K562 (cell line): ENCODE results near the gene NSMCE1. TPM values are rescaled to one million over a fixed set of nuclear protein-coding genes. Genes with fewer than 3 reads are reported as not detected.

Experiments
- ATAC-seq: fragments of 200-7000 bp; cut with Tn5 transposase; 3 replicates; pipeline ENCODE4 v1.9.1; 2020; ENCODE audit warnings: moderate library complexity
- BruUV-seq: library from RNA; stranded (reverse); fragments of 400-500 nt; replicated peaks from 2 replicates; lab custom pipeline; 2021; lab: Mats Ljungman, UMichigan
- CTCF ChIA-PET: fragments of 300-600 bp; formaldehyde crosslinking; extraction: SDS; loops from one replicate; lab custom pipeline; 2021; ENCODE audit warnings: low intra/inter-chr PET ratio; lab: Yijun Ruan, JAX
- POLR2A ChIA-PET: fragments of 300-600, 350-650 bp; sonication (Branson Sonifier 250); formaldehyde crosslinking; extraction: SDS; loops from one replicate; lab custom pipeline; 2021; ENCODE audit warnings: antibody characterized with exemption, inconsistent platforms; lab: Yijun Ruan, JAX
- DNase-seq, 4 experiments: peaks; one replicate each; pipeline versions ENCODE4 v3.0.0 to v3.0.0-alpha.2; 2011 to 2018; ENCODE audit warnings: low spot score in 3 of 4, mixed read lengths in 3 of 4; ENCODE audit errors: extremely low read depth in 1 of 4
- FAIRE-seq: peaks from 2 replicates; lab custom pipeline; 2011; peaks lifted over from hg19 to GRCh38; lab: Jason Lieb, UNC
- H2AFZ ChIP-seq: 2 replicates; pipeline ENCODE4 v1.6.0; 2011; ENCODE audit warnings: low read depth, low read length, control low read depth, inconsistent platforms
- H3K27ac ChIP-seq: fragments of 200-600 bp; 3 replicates; pipeline ENCODE4 v1.8.0; 2011; ENCODE audit warnings: low read depth, mild to moderate bottlenecking, control low read depth, inconsistent platforms, low read length, moderate library complexity, mixed read lengths; ENCODE audit errors: extremely low read depth
- H3K27me3 ChIP-seq, 2 experiments: fragments of 300-600 bp in 1 of 2; 2 replicates in 1 of 2; 3 replicates in 1 of 2; pipeline versions ENCODE4 v1.6.0 to v1.8.0; 2011; ENCODE audit warnings: inconsistent platforms in 2 of 2, low read length in 2 of 2, mild to moderate bottlenecking in 1 of 2, mixed read lengths in 1 of 2, moderate library complexity in 1 of 2; ENCODE audit not compliant: control insufficient read depth in 2 of 2, insufficient read depth in 2 of 2
- H3K36me3 ChIP-seq: fragments of 300-600 bp; 3 replicates; pipeline ENCODE4 v1.8.0; 2011; ENCODE audit warnings: mild to moderate bottlenecking, low read length, inconsistent platforms; ENCODE audit not compliant: control insufficient read depth, insufficient read depth
- H3K4me1 ChIP-seq, 2 experiments: fragments of 200-600 bp in 1 of 2; replicated peaks in 1 of 2; 2 replicates in 1 of 2; 3 replicates in 1 of 2; pipeline versions ENCODE4 v1.5.1 to v1.8.0; 2011; ENCODE audit warnings: inconsistent platforms in 2 of 2, low read length in 2 of 2, mild to moderate bottlenecking in 1 of 2, mixed read lengths in 1 of 2, moderate library complexity in 1 of 2; ENCODE audit not compliant: control insufficient read depth in 2 of 2, insufficient read depth in 2 of 2
- H3K4me2 ChIP-seq: 2 replicates; pipeline ENCODE4 v1.6.1; 2011; ENCODE audit warnings: low read length, control low read depth, inconsistent platforms, mixed read lengths; ENCODE audit not compliant: insufficient read depth
- H3K4me3 ChIP-seq: fragments of 200-600 bp; sonication (generic), shearing (Covaris generic); 2 replicates; pipeline ENCODE4 v1.5.1; 2016; ENCODE audit warnings: control low read depth, inconsistent platforms
- H3K79me2 ChIP-seq: fragments of 200-600 bp; 3 replicates; pipeline ENCODE4 v1.8.0; 2011; ENCODE audit warnings: low read length, inconsistent platforms; ENCODE audit not compliant: control insufficient read depth, insufficient read depth
- H3K9ac ChIP-seq, 2 experiments: 2 replicates each; pipeline versions ENCODE4 v1.6.0 to v1.6.1; 2011; ENCODE audit warnings: low read depth in 2 of 2, low read length in 2 of 2, control low read depth in 1 of 2, inconsistent platforms in 1 of 2, mild to moderate bottlenecking in 1 of 2, mixed read lengths in 1 of 2; ENCODE audit not compliant: insufficient read depth in 1 of 2
- H3K9me1 ChIP-seq: one replicate; pipeline ENCODE4 v1.6.0; 2011; ENCODE audit warnings: inconsistent platforms, mild to moderate bottlenecking, low read length, moderate library complexity; ENCODE audit not compliant: control insufficient read depth, insufficient read depth
- H3K9me3 ChIP-seq: replicated peaks from 2 replicates; pipeline ENCODE4 v1.5.1; 2011; ENCODE audit warnings: low read depth, low read length, inconsistent platforms; ENCODE audit not compliant: control insufficient read depth, insufficient read depth
- H4K20me1 ChIP-seq: replicated peaks from 2 replicates; pipeline ENCODE4 v1.6.1; 2011; ENCODE audit warnings: low read length, inconsistent platforms, mixed read lengths; ENCODE audit not compliant: control insufficient read depth, insufficient read depth
- CBFA2T2 ChIP-seq: fragments of 450-650 bp; conservative IDR thresholded peaks from 2 replicates; pipeline ENCODE4 v1.6.1; 2017; ENCODE audit warnings: mild to moderate bottlenecking
- CHD4 ChIP-seq: fragments of 200-600 bp; sonication (generic); IDR thresholded peaks from 3 replicates; pipeline ENCODE4 v1.6.1; 2012; ENCODE audit warnings: low read depth, mild to moderate bottlenecking, mixed read lengths, low read length, inconsistent platforms; ENCODE audit not compliant: insufficient read depth, insufficient replicate concordance, poor library complexity, severe bottlenecking
- HDAC8 ChIP-seq: fragments of 450-650 bp; IDR thresholded peaks from 2 replicates; pipeline ENCODE4 v1.6.1; 2016; ENCODE audit warnings: mild to moderate bottlenecking, missing genetic modification characterization, moderate library complexity, missing compliant biosample characterization
- NBN ChIP-seq: fragments of 450-650 bp; IDR thresholded peaks from 2 replicates; pipeline ENCODE4 v1.6.1; 2016; ENCODE audit warnings: low read depth, mild to moderate bottlenecking
- NFATC3 ChIP-seq: fragments of 450-650 bp; IDR thresholded peaks from 2 replicates; pipeline ENCODE4 v1.6.1; 2017; ENCODE audit warnings: mild to moderate bottlenecking
- NFIC ChIP-seq: fragments of 450-650 bp; IDR thresholded peaks from 2 replicates; pipeline ENCODE4 v1.6.1; 2017; ENCODE audit warnings: mild to moderate bottlenecking, inconsistent platforms
- STAT5A ChIP-seq: IDR thresholded peaks from 2 replicates; pipeline ENCODE4 v1.6.1; 2012; ENCODE audit warnings: low read length, inconsistent platforms, borderline replicate concordance
- ZNF354B ChIP-seq: fragments of 250-450 bp; sonication (Bioruptor Pico); IDR thresholded peaks from 2 replicates; pipeline ENCODE4 v1.4.0; 2020
- WGBS: fragments of 100-300 bp; shearing (Covaris generic); methylation state at CpG from one replicate; pipeline ENCODE4 v1.1.6; 2016; ENCODE audit warnings: low coverage, mixed read lengths; ENCODE audit not compliant: insufficient coverage; ENCODE audit errors: missing lambda C conversion rate; 5-methylcytosine and 5-hydroxymethylcytosine counted together
- in situ Hi-C: fragments of 300-500 bp; cut with MboI; formaldehyde crosslinking; loops from 4 replicates; pipeline ENCODE4 v1.15.0; 2018; ENCODE audit warnings: inconsistent platforms, mixed read lengths
- intact Hi-C: fragments of 100-400 bp; cut with micrococcal nuclease; formaldehyde crosslinking; loops from 2 replicates; pipeline ENCODE4 v1.14.2; 2022
- polyA plus RNA-seq, 8 experiments: library from polyadenylated mRNA; depleted of rRNA in 4 of 8; stranded (reverse) in 5 of 8; unstranded in 3 of 8; fragments of >200 nt; fragmentation: Nextera tagmentation in 2 of 8; fragmentation: Illumina TruSeq in 1 of 8; extraction: Ambion mirVana in 2 of 8; extraction: Trizol in 1 of 8; gene quantifications; 2 replicates each; pipeline versions ENCODE4 v1.2.1 to v1.2.3, GENCODE V29; 2011 to 2014; ENCODE audit warnings: inconsistent platforms in 1 of 8, missing spikeins in 1 of 8
- total RNA-seq, 7 experiments: library from RNA; depleted of rRNA in 6 of 7; stranded (reverse); fragments of >200 nt in 6 of 7; fragmentation: Illumina TruSeq in 2 of 7; extraction: Trizol in 2 of 7; gene quantifications; 2 replicates each; pipeline versions ENCODE4 v1.2.1 to v1.2.3, GENCODE V29; 2011 to 2021; ENCODE audit warnings: low replicate concordance in 1 of 7

NSMCE1 gene
- total and polyA plus RNA-seq, 9 of the 15 experiments (the other 6 are each of a cell fraction or from before 2014, with no cell fraction given) = 52.1 to 163 (median 61.5) TPM

GRCh38 chr16:27246439-27246838, 22.1 kb downstream of the NSMCE1 start:
- no TSS peak for BruUV-seq
- in situ Hi-C loops = no loop called here
- no peak overlapping the region for H2AFZ ChIP-seq
- no peak overlapping the region for H3K27ac ChIP-seq
- TF ChIP-seq CBFA2T2 (no peak), ZNF354B (CRISPR knock-in tag) (no peak), STAT5A (no peak), HDAC8 (tag) (no peak), NFIC (peak; percentile 60), NFATC3 (no peak), NBN (no peak), CHD4 (no peak)
- H3K9me3 ChIP-seq = no peaks in the 10 kb centered on the region
- no peaks in the 10 kb centered on the region for H3K27me3 ChIP-seq
- DNase-seq (no peak), ATAC-seq (no peak), FAIRE-seq (no peak)
- WGBS = 62% methylated on average over 4 of the region's 4 CpGs
- POLR2A ChIA-PET = no interaction called here
- 0 out of 2 replicates have a peak, but pooled peaks cover 2% of the 10 kb centered on the region for H4K20me1 ChIP-seq
- H3K79me2 ChIP-seq = 0 out of 3 replicates have a peak, but pooled peaks cover 4% of the 10 kb centered on the region
- H3K4me1 ChIP-seq = peaks cover 4 to 39% of the 10 kb centered on the region in 2 experiments; a peak in 4 of 5 replicates
- H3K9ac ChIP-seq = peak overlapping the region in 1 of 2 experiments; percentile 18; a peak in 1 of 4 replicates
- CTCF ChIA-PET = no interaction called here
- no peaks in the 10 kb centered on the region for H3K9me1 ChIP-seq
- no peak overlapping the region for H3K4me2 ChIP-seq
- no peak overlapping the region for H3K4me3 ChIP-seq
- intact Hi-C loops = no loop called here
- H3K36me3 ChIP-seq = no peaks in the 10 kb centered on the region
